ENCODE measurements around the gene TSHZ2. TPM values are rescaled to one million over a fixed set of nuclear protein-coding genes. Genes with fewer than 3 reads are reported as not detected.
"Not testable (repeated sequence)": the region's sequence is repeated elsewhere in the genome, so short reads cannot be mapped to it uniquely, and the experiment has no call there.

The TSHZ2 gene
- total RNA-seq, 1 experiment from 2014 or later, result 0.20 TPM

DNA sequence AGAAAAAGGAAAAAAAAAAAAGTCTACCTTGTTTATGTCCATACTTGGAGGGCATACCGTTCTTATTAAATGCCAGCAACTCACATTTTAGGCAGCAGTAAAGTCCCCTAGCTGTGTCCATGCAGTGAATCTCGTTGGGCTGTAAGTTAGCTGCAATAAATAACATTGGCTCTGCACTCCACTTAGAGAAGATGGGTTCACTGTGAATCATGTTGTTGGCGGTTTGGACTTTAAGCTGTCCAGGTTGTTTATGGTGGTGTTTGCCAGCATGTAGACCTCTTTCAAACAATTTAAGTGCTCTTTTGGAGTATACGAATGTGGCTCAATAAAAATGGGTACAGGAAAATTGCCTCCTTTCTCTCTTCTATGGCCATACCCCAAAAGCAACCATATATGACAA, 494.1 kb downstream of the TSHZ2 start (continued):
- TF ChIP-seq FOXJ3 (CRISPR knock-in tag; IDR thresholded peaks at IDR 0.05; ENCODE audit: borderline replicate concordance) (no peak), SMAD4 (CRISPR knock-in tag; IDR thresholded peaks at IDR 0.05) (no peak), ZNF263 (CRISPR knock-in tag; IDR thresholded peaks at IDR 0.05; ENCODE audit: low read depth) (no peak), ATF2 (CRISPR knock-in tag; IDR thresholded peaks at IDR 0.05; ENCODE audit: borderline replicate concordance, low read depth) (no peak), SMAD3 (CRISPR knock-in tag; IDR thresholded peaks at IDR 0.05; ENCODE audit: borderline replicate concordance) (no peak), GRHL2 (CRISPR knock-in tag; IDR thresholded peaks at IDR 0.05; ENCODE audit: insufficient replicate concordance, severe bottlenecking) (no peak), GTF2I (CRISPR knock-in tag; conservative IDR thresholded peaks at IDR 0.05) (no peak)

GRCh38 chr20:53468587-53468986, 496.4 kb downstream of the TSHZ2 start:
- DNase-seq (ENCODE audit: low spot score) (no peak), ATAC-seq (no peak)
- peaks cover 20% of the 10 kb centered on the region for H3K9me3 Mint-ChIP-seq
- H3K27me3 Mint-ChIP-seq (ENCODE audit: low read depth), result no peaks in the 10 kb centered on the region; the same call in 1 of the 2 replicates
- peaks cover 7% of the 10 kb centered on the region for H3K4me1 Mint-ChIP-seq
- H3K4me3 Mint-ChIP-seq, result no peak overlapping the region
- ChIA-PET POLR2A (interaction anchor here (0.6 kb wide), 1 partner anchor 1084 kb away, joined by 5 read pairs; no protein-coding TSS in a partner anchor), CTCF (interaction anchor here (0.7 kb wide), 1 partner anchor 260 kb away, joined by 3 read pairs; no protein-coding TSS in a partner anchor)
- peaks cover 13% of the 10 kb centered on the region for H3K36me3 Mint-ChIP-seq
- TF ChIP-seq, protein P1, sequence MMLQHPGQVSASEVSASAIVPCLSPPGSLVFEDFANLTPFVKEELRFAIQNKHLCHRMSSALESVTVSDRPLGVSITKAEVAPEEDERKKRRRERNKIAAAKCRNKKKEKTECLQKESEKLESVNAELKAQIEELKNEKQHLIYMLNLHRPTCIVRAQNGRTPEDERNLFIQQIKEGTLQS (CRISPR knock-in tag; conservative IDR thresholded peaks at IDR 0.05), result no peak
- TF ChIP-seq FOXK1 (CRISPR knock-in tag; IDR thresholded peaks at IDR 0.05), result no peak
- no peak overlapping the region for H3K27ac Mint-ChIP-seq

- H3K4me1 Mint-ChIP-seq, result not testable (repeated sequence)
- H3K9me3 Mint-ChIP-seq, result peaks cover 15% of the 10 kb centered on the region
Measured at GRCh38 chr20:53472859-53473258, 500.7 kb downstream of the TSHZ2 start.

DNA sequence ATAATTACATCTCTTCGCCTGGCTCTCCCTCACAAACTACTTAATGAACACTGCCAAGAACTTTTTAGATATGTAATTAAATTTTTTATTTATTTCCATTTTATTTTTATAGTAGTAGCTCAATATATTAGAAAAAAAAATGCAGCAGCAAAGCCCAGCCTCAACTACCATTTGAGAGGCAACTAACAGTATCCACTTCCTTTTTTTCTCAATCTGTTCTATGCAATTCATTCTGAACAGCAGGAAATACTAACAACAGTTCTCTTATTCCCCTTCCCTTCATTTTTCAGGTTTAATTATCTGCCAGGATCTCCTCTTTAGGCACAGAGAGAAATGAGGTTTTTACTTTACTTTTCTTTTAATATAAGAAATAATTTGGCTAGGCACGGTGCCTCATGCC, 508.8 kb downstream of the TSHZ2 start:
- no peaks in the 10 kb centered on the region for H3K27me3 Mint-ChIP-seq (ENCODE audit: low read depth)
- ATAC-seq, result no peak
- no peak for DNase-seq (ENCODE audit: low spot score)
- no peaks in the 10 kb centered on the region for H3K36me3 Mint-ChIP-seq
- POLR2A ChIA-PET, result interaction anchor here (0.7 kb wide), 1 partner anchor 516 kb away, joined by 3 read pairs; no protein-coding TSS in a partner anchor
- no peak overlapping the region for H3K27ac Mint-ChIP-seq
- no peaks in the 10 kb centered on the region for H3K9me3 Mint-ChIP-seq
- CTCF ChIA-PET, result no interaction called here
- H3K4me3 Mint-ChIP-seq, result no peak overlapping the region
- no peaks in the 10 kb centered on the region for H3K4me1 Mint-ChIP-seq
- TF ChIP-seq, protein P2, sequence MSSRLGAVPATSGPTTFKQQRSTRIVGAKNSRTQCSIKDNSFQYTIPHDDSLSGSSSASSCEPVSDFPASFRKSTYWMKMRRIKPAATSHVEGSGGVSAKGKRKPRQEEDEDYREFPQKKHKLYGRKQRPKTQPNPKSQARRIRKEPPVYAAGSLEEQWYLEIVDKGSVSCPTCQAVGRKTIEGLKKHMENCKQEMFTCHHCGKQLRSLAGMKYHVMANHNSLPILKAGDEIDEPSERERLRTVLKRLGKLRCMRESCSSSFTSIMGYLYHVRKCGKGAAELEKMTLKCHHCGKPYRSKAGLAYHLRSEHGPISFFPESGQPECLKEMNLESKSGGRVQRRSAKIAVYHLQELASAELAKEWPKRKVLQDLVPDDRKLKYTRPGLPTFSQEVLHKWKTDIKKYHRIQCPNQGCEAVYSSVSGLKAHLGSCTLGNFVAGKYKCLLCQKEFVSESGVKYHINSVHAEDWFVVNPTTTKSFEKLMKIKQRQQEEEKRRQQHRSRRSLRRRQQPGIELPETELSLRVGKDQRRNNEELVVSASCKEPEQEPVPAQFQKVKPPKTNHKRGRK (CRISPR knock-in tag; IDR thresholded peaks at IDR 0.05; ENCODE audit: borderline replicate concordance), result no peak
- no peak for TF ChIP-seq ZMAT4 (CRISPR knock-in tag; IDR thresholded peaks at IDR 0.05)
- no peak for TF ChIP-seq RORB (CRISPR knock-in tag; IDR thresholded peaks at IDR 0.05)
- TF ChIP-seq AFF4 (CRISPR knock-in tag; IDR thresholded peaks at IDR 0.05; ENCODE audit: borderline replicate concordance), result no peak
- no peak for TF ChIP-seq FOXK1 (CRISPR knock-in tag; IDR thresholded peaks at IDR 0.05)
- TF ChIP-seq TEAD4 (CRISPR knock-in tag; IDR thresholded peaks at IDR 0.05), result no peak
- TF ChIP-seq, protein P3, sequence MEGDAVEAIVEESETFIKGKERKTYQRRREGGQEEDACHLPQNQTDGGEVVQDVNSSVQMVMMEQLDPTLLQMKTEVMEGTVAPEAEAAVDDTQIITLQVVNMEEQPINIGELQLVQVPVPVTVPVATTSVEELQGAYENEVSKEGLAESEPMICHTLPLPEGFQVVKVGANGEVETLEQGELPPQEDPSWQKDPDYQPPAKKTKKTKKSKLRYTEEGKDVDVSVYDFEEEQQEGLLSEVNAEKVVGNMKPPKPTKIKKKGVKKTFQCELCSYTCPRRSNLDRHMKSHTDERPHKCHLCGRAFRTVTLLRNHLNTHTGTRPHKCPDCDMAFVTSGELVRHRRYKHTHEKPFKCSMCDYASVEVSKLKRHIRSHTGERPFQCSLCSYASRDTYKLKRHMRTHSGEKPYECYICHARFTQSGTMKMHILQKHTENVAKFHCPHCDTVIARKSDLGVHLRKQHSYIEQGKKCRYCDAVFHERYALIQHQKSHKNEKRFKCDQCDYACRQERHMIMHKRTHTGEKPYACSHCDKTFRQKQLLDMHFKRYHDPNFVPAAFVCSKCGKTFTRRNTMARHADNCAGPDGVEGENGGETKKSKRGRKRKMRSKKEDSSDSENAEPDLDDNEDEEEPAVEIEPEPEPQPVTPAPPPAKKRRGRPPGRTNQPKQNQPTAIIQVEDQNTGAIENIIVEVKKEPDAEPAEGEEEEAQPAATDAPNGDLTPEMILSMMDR (IDR thresholded peaks at IDR 0.05), result no peak
- TF ChIP-seq JAZF1 (CRISPR knock-in tag; IDR thresholded peaks at IDR 0.05), result no peak
- TF ChIP-seq IRF2 (CRISPR knock-in tag; IDR thresholded peaks at IDR 0.05; ENCODE audit: borderline replicate concordance, low read depth), result no peak
- no peak for TF ChIP-seq ATF1 (CRISPR knock-in tag; IDR thresholded peaks at IDR 0.05)
- TF ChIP-seq NR3C1 (CRISPR knock-in tag; conservative IDR thresholded peaks at IDR 0.05; ENCODE audit: low read depth), result no peak
- TF ChIP-seq RELA (CRISPR knock-in tag; IDR thresholded peaks at IDR 0.05; ENCODE audit: borderline replicate concordance), result no peak
- TF ChIP-seq ELF4 (CRISPR knock-in tag; IDR thresholded peaks at IDR 0.05; ENCODE audit: low read depth), result no peak

More at GRCh38 chr20:53472859-53473258, 500.7 kb downstream of the TSHZ2 start:
- peaks cover 15% of the 10 kb centered on the region for H3K36me3 Mint-ChIP-seq
- H3K27me3 Mint-ChIP-seq (ENCODE audit: low read depth); CTCF ChIA-PET; DNase-seq (ENCODE audit: low spot score); H3K27ac Mint-ChIP-seq; H3K4me3 Mint-ChIP-seq; POLR2A ChIA-PET; ATAC-seq: not testable (repeated sequence)

Data from WTC11 (cell line).